UCSD-AML1 (cell line): Measurements from ENCODE around the gene AGPS.
"Not testable (repeated sequence)": the region's sequence is repeated elsewhere in the genome, so short reads cannot be mapped to it uniquely, and the experiment has no call there.

Source experiments
- DNase-seq: peaks from one replicate; lab custom pipeline; 2025; ENCODE audit not compliant: unreplicated experiment; lab: John Stamatoyannopoulos, UW

Gene AGPS

GRCh38 chr2:177547772-177548171 is 155.2 kb downstream of the AGPS start:
- no peak for DNase-seq

GRCh38 chr2:177548636-177549035 is 156.1 kb downstream of the AGPS start:
- DNase-seq: no peak

GRCh38 chr2:177549171-177549570 is 156.6 kb downstream of the AGPS start:
- DNase-seq: no peak

GRCh38 chr2:177550264-177551200 is 158.0 kb downstream of the AGPS start:
- DNase-seq: no peak

- DNase-seq: not testable (repeated sequence)
Observed at GRCh38 chr2:177551360-177551759, 158.8 kb downstream of the AGPS start.

GRCh38 chr2:177551989-177552421 is 159.4 kb downstream of the AGPS start:
- no peak for DNase-seq

- peak; percentile 85 for DNase-seq
Observed at GRCh38 chr2:177552422-177553175, 160.0 kb downstream of the AGPS start.

- no peak for DNase-seq
Observed at GRCh38 chr2:177553176-177553884, 160.8 kb downstream of the AGPS start.

GRCh38 chr2:177554365-177554764 is 161.8 kb downstream of the AGPS start:
- DNase-seq: no peak

GRCh38 chr2:177556153-177556552 is 163.6 kb downstream of the AGPS start:
- DNase-seq: no peak

- DNase-seq: no peak
Observed at GRCh38 chr2:177557794-177558193, 165.2 kb downstream of the AGPS start.

- DNase-seq: no peak
Observed at GRCh38 chr2:177559638-177560037, 167.1 kb downstream of the AGPS start.

GRCh38 chr2:177568390-177568789 is 175.8 kb downstream of the AGPS start:
- DNase-seq: no peak

GRCh38 chr2:177568893-177569292 is 176.3 kb downstream of the AGPS start:
- DNase-seq: no peak

- no peak for DNase-seq
Observed at GRCh38 chr2:177572236-177572671, 179.7 kb downstream of the AGPS start.

- no peak for DNase-seq
Observed at GRCh38 chr2:177573120-177573519, 180.5 kb downstream of the AGPS start.

GRCh38 chr2:177574356-177574755 is 181.8 kb downstream of the AGPS start:
- no peak for DNase-seq

GRCh38 chr2:177575358-177575757 is 182.8 kb downstream of the AGPS start:
- no peak for DNase-seq

- DNase-seq: no peak
Observed at GRCh38 chr2:177577075-177577474, 184.5 kb downstream of the AGPS start.

GRCh38 chr2:177578454-177578853 is 185.9 kb downstream of the AGPS start:
- DNase-seq: no peak

GRCh38 chr2:177579486-177580036 is 187.0 kb downstream of the AGPS start:
- DNase-seq: no peak
